T47D (cell line): Measurements from ENCODE around the gene NRP2.

ENCODE experiments used
- DNase-seq, 2 experiments: peaks; one replicate each; pipeline versions ENCODE4 v3.0.0 to v3.0.0-alpha.2; 2011 to 2012; ENCODE audit warnings: low read depth in 1 of 2, low spot score in 1 of 2
- JUND ChIP-seq: IDR thresholded peaks from 2 replicates; pipeline ENCODE4 v1.6.1; 2012; ENCODE audit warnings: low read depth
- in situ Hi-C: cut with HindIII; loops from 2 replicates; pipeline ENCODE4 v1.10.0; 2016; ENCODE audit warnings: low sequenced_read_pairs, low pct_unique_long_range_greater_than_20kb

Gene NRP2

DNA sequence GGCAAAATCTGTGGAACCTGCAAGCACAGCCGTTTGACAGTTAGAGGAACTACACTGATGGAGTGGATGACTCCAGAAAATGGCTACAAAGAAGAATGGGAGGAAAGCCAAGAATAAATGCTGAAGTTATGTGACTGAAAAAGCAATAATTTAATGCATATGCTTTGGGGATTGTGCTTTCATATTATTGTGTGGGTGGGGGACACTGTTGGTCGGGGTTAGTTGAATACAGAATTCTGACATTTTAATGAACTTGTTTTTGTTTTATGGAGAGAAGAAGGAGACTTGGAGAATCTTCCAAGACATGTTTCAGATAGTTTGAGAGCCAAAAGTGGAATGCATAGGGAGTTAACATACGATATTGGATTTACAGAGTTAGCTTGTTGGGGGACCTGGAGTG, 68.5 kb downstream of the NRP2 start:
- in situ Hi-C loops, result no loop called here
- DNase-seq, result no peak
- TF ChIP-seq JUND, result no peak

- DNase-seq, result no peak
- TF ChIP-seq JUND, result no peak
- in situ Hi-C loops, result no loop called here
Measured at GRCh38 chr2:205751569-205752031, 69.3 kb downstream of the NRP2 start.

GRCh38 chr2:205752296-205752820, 70.1 kb downstream of the NRP2 start:
- no peak for TF ChIP-seq JUND
- no peak for DNase-seq
- in situ Hi-C loops, result no loop called here

DNA sequence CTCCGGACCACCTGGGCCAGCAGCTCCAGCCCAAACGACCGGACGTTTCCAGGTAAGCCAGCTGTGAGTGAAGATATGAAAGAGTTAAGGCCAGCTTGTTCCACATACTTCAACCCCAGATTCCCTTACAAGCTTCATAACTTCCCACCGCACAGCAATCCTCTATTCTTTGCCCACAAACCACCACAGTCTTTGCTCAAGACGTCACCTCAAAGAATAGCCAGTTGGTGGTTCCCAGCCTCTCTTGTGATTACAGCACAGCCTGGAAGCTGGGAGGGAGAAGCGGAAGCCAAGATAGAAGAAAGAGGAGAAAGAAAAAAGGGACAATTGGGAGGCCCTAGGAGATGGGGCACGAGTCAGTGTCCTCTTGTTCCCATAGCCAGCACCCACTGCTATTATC, 70.6 kb downstream of the NRP2 start:
- no peak for DNase-seq
- in situ Hi-C loops, result no loop called here

GRCh38 chr2:205754285-205754923, 72.1 kb downstream of the NRP2 start:
- no peak for TF ChIP-seq JUND
- no peak for DNase-seq
- in situ Hi-C loops, result no loop called here

More for the DNA sequence above, 70.6 kb downstream of the NRP2 start:
- no peak for TF ChIP-seq JUND

- no peak for TF ChIP-seq JUND
- in situ Hi-C loops, result no loop called here
- DNase-seq, result no peak
Measured at GRCh38 chr2:205754924-205755321, 72.6 kb downstream of the NRP2 start.

DNA sequence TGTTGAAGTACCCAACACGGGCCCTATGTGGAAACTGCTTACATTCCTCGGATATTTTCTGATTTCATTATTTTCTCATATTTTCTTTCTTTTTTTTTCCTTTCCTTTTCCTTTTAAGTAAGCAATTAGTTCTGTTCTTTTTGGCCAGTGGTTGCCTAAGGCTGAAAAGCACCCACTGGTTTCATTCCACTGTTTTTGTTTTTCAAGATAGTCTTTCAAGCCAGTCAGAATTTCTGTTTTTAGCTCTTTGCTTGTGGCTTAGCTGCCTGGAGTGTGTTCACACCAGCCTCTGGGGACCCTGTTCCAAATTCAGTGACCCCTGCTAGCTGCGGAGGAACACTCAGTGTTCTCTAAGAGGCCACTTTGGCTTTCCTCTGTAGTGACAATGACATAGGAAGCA, 73.6 kb downstream of the NRP2 start:
- in situ Hi-C loops, result no loop called here
- no peak for DNase-seq
- TF ChIP-seq JUND, result no peak

- no peak for DNase-seq
- TF ChIP-seq JUND, result no peak
- in situ Hi-C loops, result no loop called here
Measured at GRCh38 chr2:205757271-205757670, 75.0 kb downstream of the NRP2 start.

DNA sequence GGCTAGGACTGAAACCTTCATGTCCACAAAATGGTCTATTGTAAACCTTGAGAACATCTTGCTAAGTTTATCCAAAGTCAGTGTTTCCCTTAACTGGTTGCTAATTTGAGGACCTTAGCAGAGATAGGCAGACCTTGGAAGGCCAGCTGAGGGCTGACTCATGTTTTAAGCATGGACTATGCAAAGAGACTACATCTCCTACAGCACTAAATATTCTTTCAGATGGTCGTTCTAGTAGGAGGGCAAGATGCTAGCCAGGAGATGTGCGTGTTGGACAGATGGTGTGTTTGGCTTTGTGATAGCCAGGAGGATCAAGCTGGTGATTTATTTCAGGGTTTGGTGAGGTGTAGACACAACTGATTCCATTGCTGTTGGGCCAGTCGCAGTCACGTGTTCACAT, 75.8 kb downstream of the NRP2 start:
- in situ Hi-C loops, result no loop called here
- no peak for DNase-seq
- no peak for TF ChIP-seq JUND

GRCh38 chr2:205758500-205758899, 76.2 kb downstream of the NRP2 start:
- DNase-seq, result peak in 1 of 2 experiments; percentile 34
- no peak for TF ChIP-seq JUND
- in situ Hi-C loops, result no loop called here

DNA sequence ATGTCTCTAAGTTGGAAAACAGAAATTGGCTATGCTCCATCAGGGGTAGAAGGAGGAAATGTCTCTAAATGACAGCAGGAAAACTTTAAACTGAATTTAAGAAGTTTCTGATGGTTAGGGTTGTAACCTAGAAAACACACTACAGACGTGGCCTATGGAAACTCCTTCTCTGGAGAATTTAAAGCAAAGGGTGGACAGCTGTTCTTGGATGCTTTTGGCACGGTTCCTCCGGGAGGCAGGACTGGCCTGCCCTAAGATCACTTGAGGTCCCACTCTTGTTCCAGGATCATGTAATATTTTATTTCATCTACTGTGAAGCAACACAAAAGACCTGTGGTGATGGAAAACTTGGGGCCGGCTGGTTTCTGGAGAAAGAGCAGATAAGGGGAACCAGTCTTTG, 77.0 kb downstream of the NRP2 start:
- no peak for TF ChIP-seq JUND
- in situ Hi-C loops, result no loop called here
- no peak for DNase-seq

DNA sequence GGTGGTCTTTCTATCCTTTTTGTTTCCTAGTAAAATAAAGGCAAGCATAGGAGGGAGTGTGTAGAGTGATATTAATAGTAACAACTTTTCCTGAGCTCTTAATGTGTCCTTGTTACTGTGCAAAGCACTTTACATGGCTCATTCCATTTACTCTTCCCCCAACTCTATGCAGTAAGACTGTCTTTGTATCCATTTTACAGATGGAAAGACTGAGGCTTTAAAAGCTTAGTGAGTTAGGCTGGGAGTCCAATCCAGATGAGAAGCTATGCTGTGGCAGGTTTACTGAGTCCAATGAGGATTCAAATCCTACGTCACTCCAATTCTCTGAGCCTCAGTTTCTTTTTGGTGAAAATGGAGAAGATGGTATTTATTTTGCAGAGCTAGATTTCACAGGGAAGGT, 77.4 kb downstream of the NRP2 start:
- TF ChIP-seq JUND, result no peak
- DNase-seq, result no peak
- in situ Hi-C loops, result no loop called here

GRCh38 chr2:205760157-205760556, 77.9 kb downstream of the NRP2 start:
- DNase-seq, result no peak
- in situ Hi-C loops, result no loop called here
- TF ChIP-seq JUND, result no peak

GRCh38 chr2:205761421-205761820, 79.1 kb downstream of the NRP2 start:
- no peak for DNase-seq
- in situ Hi-C loops, result no loop called here
- no peak for TF ChIP-seq JUND
